ENCODE data around the gene TMEM222.
A peak's percentile ranks its signal among the peaks of the same experiment; 100 is the strongest.

The TMEM222 gene

GRCh38 chr1:27353629-27354028 lies 31.7 kb downstream of the TMEM222 start:
- no peak overlapping the region for H3K4me3 ChIP-seq (ENCODE audit: low read depth, low read length)
- DNase-seq (ENCODE audit: low read depth), result no peak
- TF ChIP-seq CTCF (conservative IDR thresholded peaks at IDR 0.05; ENCODE audit: low read depth, low read length), result no peak

- DNase-seq (ENCODE audit: low read depth), result no peak
- H3K4me3 ChIP-seq (ENCODE audit: low read depth, low read length), result no peak overlapping the region
These were observed 33.7 kb downstream of the TMEM222 start for GRCh38 chr1:27355683-27356082.

GRCh38 chr1:27356277-27356618 lies 34.3 kb downstream of the TMEM222 start:
- DNase-seq (ENCODE audit: low read depth), result no peak
- H3K4me3 ChIP-seq (ENCODE audit: low read depth, low read length), result no peak overlapping the region
- no peak for TF ChIP-seq CTCF (conservative IDR thresholded peaks at IDR 0.05; ENCODE audit: low read depth, low read length)

More at GRCh38 chr1:27355683-27356082, 33.7 kb downstream of the TMEM222 start:
- no peak for TF ChIP-seq CTCF (conservative IDR thresholded peaks at IDR 0.05; ENCODE audit: low read depth, low read length)

- no peak overlapping the region for H3K4me3 ChIP-seq (ENCODE audit: low read depth, low read length)
- TF ChIP-seq CTCF (conservative IDR thresholded peaks at IDR 0.05; ENCODE audit: low read depth, low read length), result no peak
- DNase-seq (ENCODE audit: low read depth), result no peak
These were observed 34.8 kb downstream of the TMEM222 start for GRCh38 chr1:27356619-27357280.

- DNase-seq (ENCODE audit: low read depth), result peak; percentile 65
- TF ChIP-seq CTCF (conservative IDR thresholded peaks at IDR 0.05; ENCODE audit: low read depth, low read length), result peak; percentile 86
- H3K4me3 ChIP-seq (ENCODE audit: low read depth, low read length), result no peak overlapping the region
These were observed 35.5 kb downstream of the TMEM222 start for GRCh38 chr1:27357281-27358037.

GRCh38 chr1:27358038-27358927 lies 36.3 kb downstream of the TMEM222 start:
- no peak overlapping the region for H3K4me3 ChIP-seq (ENCODE audit: low read depth, low read length)
- no peak for TF ChIP-seq CTCF (conservative IDR thresholded peaks at IDR 0.05; ENCODE audit: low read depth, low read length)
- no peak for DNase-seq (ENCODE audit: low read depth)
